Measurements from ENCODE around the gene THRB.

The THRB gene

DNA sequence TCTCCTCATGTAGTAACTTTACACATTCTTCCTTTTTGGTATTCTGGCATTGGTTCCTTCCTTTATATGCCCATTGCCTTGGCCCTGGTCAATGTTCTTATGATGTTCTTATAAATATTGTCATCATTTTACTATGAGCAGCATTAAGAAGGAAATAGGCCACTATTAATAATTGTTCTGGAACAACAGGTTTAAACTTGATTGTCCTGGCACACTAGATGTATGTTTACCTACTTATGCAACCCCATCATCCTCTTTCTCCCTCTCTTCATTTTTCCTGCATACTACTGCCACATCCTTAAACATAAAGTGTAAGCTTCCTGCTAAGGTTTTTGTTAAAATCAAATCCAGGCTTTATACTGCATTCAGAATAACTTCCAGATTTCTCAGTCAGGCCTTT is 114.7 kb downstream of the THRB start:
- no peak for DNase-seq (ENCODE audit: low read depth, low spot score)

DNA sequence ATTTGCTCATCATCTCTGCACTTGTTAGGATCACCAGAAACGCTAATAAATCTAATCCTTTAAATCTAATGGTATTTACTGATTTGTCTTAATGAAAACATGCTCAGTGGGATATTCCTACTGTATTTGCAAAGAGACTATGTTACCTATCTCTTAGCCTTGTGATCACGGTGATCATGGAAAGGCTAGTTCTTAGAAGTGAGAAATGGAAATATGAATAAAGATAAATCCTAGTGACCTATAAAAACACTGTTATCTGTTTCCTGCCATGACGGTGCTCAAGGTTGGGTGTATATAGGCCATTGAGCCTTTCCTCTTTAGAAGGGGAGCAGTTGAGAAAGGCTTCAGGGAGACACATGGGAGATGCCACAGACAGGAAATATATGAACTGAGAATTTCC is 116.3 kb downstream of the THRB start:
- DNase-seq (ENCODE audit: low read depth, low spot score): no peak

DNA sequence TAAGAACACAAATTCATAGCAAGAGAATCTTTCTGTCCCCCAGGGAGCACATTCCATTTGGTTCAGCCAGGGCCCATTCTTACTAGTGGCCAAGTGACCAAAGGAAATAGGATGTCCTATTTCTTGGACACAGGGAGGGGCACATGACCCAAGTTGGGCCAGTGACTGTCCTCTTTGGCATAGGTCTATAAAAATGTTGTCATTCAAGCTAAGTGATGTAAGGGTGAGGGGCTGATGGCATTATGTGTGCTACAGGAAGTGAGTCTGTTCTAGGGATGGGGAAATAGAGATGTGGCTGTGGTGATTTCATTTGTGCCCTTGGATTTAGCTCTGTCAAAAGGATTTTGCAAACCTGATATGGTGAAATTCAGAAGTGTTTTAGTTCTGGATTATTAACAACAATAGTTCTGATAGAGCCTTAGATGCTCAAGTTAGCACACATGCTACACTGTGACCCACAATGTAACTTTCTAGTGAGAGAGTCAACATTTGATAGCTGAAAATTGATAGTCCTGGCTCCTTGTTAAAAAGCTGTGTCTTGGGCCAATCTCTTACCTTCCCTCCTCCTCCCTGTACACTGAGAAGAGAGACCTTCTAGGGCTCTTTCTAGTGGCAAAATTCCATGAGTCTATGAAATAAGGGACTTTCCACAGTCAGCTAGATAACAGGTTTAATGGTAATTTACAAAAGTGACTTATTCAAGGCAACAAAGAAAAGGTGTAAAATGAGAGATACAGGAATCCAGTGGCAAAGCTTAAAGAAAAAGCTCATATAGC is 117.2 kb downstream of the THRB start:
- no peak for DNase-seq (ENCODE audit: low read depth, low spot score)

DNA sequence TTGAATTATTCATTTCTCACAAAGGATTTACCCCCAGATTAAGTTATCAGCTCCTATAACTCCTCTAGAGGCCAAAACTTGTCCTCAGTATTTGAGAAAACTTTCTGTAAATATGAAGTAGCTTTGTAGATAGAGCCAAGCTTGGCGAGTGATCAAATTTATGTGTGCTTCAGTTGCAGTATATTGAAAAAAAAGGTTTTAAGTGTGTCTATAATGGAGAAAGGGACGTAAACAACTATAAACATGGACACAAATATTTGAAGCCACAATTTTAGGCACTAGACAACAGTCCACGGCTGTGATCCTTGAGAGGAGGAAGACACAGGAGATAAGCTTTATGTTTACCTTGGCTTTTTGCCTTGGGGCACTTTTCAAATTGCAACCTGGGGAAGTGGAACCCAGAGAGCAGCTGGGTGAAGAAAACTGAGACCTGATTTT is 118.7 kb downstream of the THRB start:
- peak; percentile 19 for DNase-seq (ENCODE audit: low read depth, low spot score)

DNA sequence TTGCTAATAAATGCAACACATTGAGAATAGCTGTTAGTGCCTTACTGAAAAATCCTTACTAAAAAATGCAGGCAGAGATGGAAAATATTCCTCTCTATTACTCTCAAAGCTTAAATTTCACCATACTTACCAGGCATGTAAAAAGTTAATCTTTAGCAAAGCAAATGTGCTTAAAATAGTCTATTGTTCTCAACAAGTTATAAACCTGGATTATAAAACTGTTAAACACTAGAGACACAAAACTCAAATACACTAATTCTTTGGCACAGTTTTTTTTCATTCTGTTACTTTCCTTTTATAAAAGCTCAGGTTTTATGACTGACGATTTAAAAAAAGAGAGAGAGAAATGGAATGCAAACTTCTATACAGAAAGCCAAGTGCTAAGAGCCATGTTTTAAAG is 119.8 kb downstream of the THRB start:
- DNase-seq (ENCODE audit: low read depth, low spot score): no peak

DNA sequence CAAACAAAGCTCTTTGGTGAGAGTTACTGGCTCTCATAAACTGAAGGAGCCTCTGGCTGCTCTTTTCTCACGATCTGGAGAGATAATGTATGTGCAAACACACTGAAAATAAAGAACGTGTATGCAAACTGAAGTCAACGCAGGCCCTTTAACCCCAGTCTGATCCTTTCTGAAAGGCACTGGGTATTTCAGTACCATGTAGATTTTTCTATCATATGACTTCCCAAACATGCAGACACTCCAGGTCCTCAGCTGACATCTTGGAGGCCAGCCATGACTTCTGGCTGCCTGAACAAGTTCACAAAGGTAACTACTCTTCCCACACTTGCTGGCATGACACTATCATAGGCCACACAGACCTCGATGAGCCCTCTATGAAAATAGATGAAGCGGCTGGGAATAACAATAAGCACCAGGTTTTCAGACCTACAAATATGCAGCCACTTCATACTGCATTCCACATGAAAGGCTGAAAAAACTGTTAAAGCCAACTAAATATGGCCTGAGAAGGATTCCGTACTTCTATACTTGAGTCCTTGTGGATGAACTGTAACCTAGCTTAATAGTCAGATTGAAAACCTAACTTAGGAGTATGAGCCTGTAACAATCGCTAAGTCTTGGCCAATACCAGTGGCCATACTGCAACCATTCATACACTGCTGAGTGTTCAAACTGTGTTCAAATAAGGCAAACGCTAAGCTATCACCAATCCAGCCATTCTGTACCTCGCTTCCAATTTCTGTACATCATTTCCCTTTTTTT is 121.3 kb downstream of the THRB start:
- no peak for DNase-seq (ENCODE audit: low read depth, low spot score)

DNA sequence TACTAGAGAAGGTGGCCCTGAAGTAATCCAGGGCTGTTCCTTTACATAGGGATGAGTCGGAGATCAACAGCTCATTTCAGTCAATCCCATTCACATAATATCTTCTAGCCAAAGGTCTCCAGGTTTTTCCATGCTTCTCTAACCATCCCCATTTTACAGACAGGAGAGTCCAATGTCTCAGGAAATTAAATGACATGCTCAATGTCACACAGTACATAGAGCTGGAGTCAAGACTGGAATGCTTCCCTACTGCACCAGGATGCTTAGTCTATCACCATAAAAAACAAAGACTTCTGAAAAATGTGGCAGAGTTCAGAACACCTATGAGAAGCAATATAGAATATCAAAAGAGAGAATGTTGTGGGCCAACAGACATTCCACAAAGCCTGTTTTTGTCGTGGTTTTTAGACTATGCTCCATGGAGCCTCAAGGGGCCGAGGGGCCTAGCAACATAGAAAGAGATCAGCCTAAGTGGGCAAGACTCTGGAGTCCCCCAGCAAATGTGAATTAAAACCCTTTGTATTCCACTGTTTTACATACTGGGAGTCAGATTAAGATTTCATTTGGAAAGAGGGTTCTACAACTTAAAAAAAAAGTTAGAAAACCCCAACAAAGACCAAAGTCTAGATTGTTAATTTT is 122.0 kb downstream of the THRB start:
- no peak for DNase-seq (ENCODE audit: low read depth, low spot score)

DNA sequence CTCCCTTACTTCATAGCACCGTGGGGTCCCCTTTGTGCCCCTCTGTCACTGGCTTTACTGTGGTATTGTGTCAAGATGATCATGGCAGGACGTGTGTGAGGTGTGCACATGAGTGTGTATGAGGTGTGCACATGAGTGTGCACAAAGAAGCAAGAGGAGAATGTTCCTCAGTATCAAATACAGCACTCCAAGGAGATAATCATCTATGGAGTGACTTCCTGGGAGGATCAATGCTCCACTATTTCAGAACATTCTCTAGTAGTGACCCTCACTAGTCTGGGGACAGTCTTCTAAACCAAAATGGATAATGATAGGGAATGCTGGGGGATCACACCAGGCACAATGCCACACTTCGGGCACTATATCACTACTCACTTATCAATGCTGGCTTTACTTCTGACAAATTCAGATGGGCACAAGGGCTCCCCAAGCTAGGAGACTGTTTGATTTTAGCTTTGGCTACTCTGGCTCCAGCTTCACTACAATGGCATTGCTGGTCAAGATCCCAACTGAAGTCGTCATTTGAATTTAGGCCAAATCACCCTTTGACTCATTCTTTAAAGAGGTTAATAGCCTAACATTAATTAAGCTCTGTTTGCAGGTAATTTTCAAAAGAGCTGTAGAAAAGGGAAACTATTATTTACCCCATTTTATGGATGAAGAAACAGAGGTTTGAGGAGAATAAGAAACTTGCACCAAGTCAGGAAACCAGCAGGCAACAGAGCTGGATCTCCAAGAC is 124.1 kb downstream of the THRB start:
- no peak for DNase-seq (ENCODE audit: low read depth, low spot score)

DNA sequence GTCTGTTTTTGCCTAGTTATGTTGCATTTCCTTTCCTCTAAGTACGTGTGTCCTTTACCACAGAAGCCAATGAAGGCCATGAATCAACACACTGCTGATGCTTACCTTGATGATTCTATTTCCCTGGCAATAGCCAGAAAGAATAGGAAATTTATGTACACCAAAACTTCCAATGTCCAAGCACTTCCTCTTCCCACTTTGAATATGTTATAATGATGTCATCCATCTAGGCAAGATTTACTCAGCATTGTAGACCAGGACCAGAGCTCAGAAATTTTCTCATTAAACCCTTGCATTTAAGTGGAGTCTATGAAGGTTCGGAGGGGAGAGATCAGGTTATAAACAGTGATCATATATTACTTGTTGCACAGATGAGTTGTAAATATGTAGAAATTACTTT is 126.0 kb downstream of the THRB start:
- no peak for DNase-seq (ENCODE audit: low read depth, low spot score)

DNA sequence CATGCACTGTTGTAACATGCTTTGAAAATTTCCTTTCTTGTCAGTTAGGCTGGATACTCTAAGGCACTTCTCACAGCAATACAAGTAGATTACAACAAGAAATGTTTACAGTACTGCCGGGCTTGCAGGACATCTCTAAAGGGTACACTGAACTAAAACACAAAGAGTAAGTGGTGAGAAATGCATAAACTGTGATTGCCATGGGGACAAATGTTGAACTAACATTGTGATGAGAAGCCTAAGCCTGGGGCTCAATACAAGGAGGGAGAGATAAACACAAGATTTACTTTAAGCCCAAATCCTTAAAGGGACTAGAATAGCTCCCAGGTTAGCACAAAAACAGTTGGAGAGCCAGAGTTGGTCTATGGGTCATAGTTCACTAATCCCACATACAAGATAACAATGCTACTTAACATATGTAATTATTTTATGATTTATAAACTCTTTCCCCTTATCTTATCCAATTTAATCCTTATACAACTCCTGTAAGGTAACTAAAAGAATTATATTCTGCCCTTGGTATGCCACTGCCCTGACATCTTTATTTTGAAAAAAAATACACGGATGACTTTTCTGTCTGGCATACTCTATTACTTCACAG is 126.9 kb downstream of the THRB start:
- DNase-seq (ENCODE audit: low read depth, low spot score): no peak

DNA sequence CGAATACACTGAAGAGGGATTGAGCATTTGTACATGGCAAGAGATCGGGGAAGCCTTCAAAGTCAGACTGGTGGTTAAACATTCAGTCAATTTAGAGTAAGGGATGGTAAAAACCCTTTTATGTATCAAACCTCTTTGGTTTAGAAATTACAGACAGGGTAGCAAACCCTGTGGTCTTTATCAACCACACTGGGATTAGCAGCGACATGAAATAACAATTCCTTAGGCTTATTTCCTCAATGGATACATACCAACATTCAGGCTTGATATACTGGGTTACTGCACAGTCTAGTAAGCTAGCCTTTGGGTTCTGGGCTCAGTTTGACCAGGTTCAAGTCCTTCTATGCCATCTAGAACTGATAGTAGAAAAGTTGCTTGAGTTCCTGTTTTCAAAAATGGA is 127.4 kb downstream of the THRB start:
- no peak for DNase-seq (ENCODE audit: low read depth, low spot score)

DNA sequence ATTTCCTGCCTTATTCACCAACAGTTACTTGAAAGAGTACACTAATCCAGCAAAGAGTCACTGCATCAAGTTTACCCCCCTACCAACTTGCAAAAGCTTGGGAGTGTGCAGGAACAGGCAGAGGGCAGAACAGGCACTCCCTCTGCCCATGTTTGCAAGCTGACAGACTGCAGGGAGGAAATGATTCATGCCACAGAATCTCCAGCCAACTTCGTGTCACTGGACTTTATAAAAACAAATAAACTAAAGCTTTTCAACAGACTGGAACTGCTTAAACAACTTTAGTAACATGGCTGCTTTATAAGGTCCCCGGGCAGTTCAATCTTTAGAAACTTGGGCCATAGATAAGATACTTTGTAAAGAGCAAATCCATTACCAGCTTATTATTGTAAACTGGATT is 129.5 kb downstream of the THRB start:
- no peak for DNase-seq (ENCODE audit: low read depth, low spot score)

DNA sequence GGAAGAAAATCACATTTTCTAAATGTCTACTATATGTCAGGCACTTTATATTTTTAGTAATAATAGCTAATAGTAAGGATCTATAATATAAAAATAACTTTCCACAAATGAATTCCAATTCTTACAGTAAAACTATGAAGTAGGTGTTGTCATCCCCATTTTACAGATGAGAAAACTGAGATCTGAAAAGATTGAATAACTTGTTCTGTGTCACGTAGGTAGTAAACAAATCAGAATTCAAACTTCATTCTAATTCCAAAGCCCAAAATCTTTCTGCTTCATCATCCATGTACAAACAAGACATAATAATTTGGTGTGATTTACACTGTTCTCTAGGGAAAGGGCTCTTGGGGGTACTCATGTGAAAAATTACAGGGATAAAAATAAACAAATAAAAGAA is 130.3 kb downstream of the THRB start:
- no peak for DNase-seq (ENCODE audit: low read depth, low spot score)

DNA sequence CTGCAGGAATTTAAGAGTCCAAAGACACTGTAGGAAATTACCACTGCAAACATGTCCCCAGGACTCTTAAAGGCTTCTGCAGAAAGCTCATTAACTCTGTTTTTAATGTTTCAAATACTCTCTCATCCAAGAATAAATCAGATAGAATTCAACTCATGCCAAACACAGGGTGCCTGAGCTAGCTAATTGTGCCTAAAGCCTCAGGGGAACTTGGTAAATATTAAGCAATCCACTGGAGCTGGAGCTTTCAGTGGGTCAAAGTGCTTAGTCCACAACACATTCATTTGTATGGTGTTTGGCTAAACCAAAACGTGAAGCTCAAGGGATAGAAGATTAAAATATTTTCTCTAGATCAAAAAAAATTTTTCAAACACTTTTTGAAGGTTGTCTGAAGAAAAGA is 131.4 kb downstream of the THRB start:
- no peak for DNase-seq (ENCODE audit: low read depth, low spot score)

DNA sequence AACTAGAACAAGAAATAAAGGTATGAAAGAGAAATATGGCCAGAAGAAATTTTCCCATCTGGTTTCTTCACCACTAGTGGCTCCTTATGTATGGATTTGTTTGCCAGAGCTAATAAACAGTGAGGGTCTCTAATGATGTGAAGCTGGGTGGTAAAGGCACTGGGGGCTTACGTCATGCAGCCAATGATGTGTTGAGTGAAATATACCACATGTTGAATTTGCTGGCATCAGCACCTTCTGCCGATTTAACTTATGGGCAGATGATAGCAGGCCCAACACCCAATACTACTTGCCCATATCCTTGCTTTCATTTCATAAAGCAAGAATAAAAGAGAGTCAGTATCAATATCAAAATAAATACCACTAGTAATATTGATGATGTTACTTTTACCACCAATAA is 133.0 kb downstream of the THRB start:
- no peak for DNase-seq (ENCODE audit: low read depth, low spot score)

DNA sequence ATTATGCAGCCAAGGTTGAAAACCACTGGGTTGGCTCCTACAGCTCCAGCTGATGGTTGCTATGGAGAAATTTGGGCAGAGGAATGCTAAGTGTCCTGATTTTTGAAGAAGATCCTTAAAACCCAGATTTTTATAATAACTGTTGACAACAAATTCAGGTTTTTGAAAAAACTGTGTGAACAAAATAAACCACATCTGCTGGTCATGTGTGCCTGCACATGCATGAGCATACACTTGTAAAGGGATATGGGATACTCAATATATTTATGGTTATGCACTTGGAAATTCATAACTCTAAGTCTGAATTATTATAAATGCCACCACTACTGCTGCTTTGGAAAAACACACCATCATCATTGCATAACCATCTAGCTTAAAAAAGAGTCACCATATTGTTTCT is 133.7 kb downstream of the THRB start:
- no peak for DNase-seq (ENCODE audit: low read depth, low spot score)

DNA sequence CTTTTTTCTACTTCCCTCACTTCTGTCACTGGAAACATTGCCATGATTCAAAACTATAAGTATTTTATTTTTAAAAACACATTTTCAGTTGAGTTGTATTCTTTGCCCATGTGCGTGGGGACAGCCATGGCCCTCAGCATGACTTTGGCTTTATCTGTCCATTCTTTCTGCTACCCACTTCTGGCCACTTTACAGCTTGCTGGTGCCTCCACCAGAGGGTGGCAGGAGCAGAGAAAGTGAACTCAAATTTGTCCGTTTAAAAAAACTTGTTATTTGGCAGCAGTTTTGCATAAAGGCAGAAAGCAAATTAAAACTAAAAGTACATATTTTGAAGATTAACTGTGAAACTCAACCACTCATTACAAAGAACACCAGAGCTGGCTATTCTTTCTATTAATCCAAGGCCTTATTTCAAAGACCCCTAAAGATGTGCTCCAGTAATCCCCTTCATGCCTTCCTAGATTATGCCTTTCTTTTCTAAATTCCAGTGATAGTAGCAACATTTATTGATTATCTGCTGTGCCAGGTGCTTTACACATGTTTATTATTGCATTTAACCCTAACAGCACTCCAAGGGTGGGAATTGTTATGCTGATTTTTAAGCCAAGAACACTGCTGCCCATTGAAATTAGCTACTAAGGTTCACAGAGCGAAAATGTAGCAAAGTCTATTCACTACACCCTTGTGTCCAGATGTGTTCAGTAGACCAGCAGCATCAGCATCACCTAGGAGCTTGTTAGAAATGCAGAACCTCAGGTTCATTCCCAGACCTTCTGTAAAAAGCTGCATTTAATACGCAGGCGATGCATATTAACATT is 134.8 kb downstream of the THRB start:
- DNase-seq (ENCODE audit: low read depth, low spot score): no peak

DNA sequence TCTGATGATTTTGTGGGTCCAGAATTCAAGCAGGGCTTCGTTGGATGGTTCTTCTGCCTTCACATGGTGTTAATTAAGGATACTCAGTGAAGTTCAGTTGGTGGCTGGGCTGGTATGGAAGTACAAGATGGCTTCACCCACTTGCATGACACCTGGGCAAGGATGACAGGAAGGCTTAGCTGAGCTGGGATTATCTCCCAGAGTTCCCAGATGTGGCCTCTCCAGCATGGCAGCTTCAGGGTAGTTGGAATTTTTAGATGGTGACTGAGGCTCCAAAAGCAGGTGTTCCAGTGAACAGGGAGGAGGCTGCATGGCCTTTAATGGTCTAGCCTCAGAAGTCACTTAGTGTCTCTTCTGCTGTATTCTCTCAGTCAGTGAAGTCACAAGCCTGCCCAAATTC is 135.5 kb downstream of the THRB start:
- DNase-seq (ENCODE audit: low read depth, low spot score): no peak

DNA sequence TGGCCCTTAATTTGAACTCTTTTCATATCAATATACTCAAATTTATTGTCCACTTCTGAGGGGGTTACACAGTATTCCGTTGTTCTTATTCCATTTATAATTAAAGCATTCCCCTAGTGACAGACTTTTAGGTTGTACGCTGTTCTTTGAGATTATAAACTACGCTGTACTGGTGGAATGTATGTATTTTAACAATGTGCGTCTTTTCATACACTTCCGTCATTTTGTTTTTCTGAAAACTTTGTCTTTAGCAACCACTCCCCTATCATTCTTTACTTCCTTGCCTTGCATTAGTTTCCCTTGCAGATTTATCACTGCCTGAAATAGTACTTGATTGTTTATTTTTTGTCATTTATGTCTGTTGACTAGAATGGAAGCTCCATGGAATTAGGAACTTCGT is 137.0 kb downstream of the THRB start:
- DNase-seq (ENCODE audit: low read depth, low spot score): no peak

DNA sequence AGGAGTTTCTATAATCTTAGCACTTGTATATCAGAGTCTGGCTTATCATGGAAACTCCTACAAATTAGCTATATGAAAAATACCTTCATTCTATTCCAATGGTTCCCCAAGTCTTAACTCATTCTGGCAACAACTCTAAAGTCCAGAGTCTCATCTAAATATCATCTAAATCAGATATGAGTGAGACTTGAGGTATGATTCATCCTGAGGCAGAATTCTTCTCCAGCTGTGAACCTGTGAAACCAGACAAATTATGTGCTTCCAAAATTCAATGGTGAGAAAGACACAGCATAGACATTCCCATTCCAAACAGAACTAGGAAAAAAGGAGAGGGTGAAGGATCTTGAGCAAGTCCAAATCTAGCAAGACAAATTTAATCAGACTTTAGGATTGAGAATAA is 138.8 kb downstream of the THRB start:
- DNase-seq (ENCODE audit: low read depth, low spot score): no peak

DNA sequence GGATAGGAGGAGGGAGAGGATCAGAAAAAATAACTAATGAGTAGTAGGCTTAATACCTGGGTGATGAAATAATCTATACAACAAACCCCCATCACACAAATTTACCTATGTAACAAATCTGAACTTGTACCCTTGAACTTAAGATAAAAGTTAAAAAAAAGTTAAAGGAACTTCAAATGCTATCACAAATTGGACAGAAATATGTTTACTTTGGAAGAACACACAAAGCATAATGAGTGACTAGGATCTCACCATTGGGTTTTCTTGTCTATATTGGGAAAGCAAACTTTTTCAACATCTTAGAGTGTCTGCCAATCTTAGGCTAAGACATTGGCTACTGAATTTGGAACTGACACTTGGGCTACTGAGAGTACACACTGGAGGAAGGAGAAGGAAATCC is 140.4 kb downstream of the THRB start:
- no peak for DNase-seq (ENCODE audit: low read depth, low spot score)

Data from ELF-1 (cell line).